HEK293 (cell line): Measurements from ENCODE around the gene IL4I1.

ENCODE experiments used
- BCL11A ChIP-seq: fragments of 450-650 bp; formaldehyde crosslinking; IDR thresholded peaks from 2 replicates; pipeline ENCODE4 v1.5.1; 2016; ENCODE audit warnings: low read depth, missing biosample characterization, missing genetic modification characterization
- BCL11B ChIP-seq: fragments of 450-650 bp; formaldehyde crosslinking; IDR thresholded peaks from 2 replicates; pipeline ENCODE4 v1.5.1; 2016; ENCODE audit warnings: low read depth, missing biosample characterization, missing genetic modification characterization
- KLF10 ChIP-seq: fragments of 450-650 bp; IDR thresholded peaks from 2 replicates; pipeline ENCODE4 v1.5.1; 2018; ENCODE audit warnings: missing biosample characterization, mild to moderate bottlenecking, missing genetic modification characterization
- KLF7 ChIP-seq: fragments of 450-650 bp; formaldehyde crosslinking; IDR thresholded peaks from 2 replicates; pipeline ENCODE4 v1.5.1; 2016; ENCODE audit warnings: missing biosample characterization, missing genetic modification characterization, borderline replicate concordance
- MZF1 ChIP-seq: fragments of 450-650 bp; formaldehyde crosslinking; IDR thresholded peaks from 2 replicates; pipeline ENCODE4 v1.5.1; 2017; ENCODE audit warnings: missing biosample characterization, missing genetic modification characterization, borderline replicate concordance
- OVOL3 ChIP-seq: fragments of 450-650 bp; formaldehyde crosslinking; IDR thresholded peaks from 2 replicates; pipeline ENCODE4 v1.5.1; 2016; ENCODE audit warnings: missing biosample characterization, missing genetic modification characterization
- SP3 ChIP-seq: fragments of 450-650 bp; formaldehyde crosslinking; IDR thresholded peaks from 2 replicates; pipeline ENCODE4 v1.5.1; 2016; ENCODE audit warnings: missing biosample characterization, missing genetic modification characterization
- ZBTB1 ChIP-seq: fragments of 450-650 bp; formaldehyde crosslinking; IDR thresholded peaks from 2 replicates; pipeline ENCODE4 v1.5.1; 2016; ENCODE audit warnings: missing biosample characterization, missing genetic modification characterization
- ZBTB20 ChIP-seq: fragments of 450-650 bp; formaldehyde crosslinking; IDR thresholded peaks from 2 replicates; pipeline ENCODE4 v1.5.1; 2016; ENCODE audit warnings: missing biosample characterization, missing genetic modification characterization
- ZBTB21 ChIP-seq: fragments of 450-650 bp; formaldehyde crosslinking; IDR thresholded peaks from 2 replicates; pipeline ENCODE4 v1.5.1; 2017; ENCODE audit warnings: missing biosample characterization, missing genetic modification characterization
- ZBTB8A ChIP-seq: fragments of 450-650 bp; formaldehyde crosslinking; IDR thresholded peaks from 2 replicates; pipeline ENCODE4 v1.5.1; 2016; ENCODE audit warnings: missing biosample characterization, missing genetic modification characterization
- ZIC2 ChIP-seq: fragments of 450-650 bp; formaldehyde crosslinking; IDR thresholded peaks from 2 replicates; pipeline ENCODE4 v1.5.1; 2016; ENCODE audit warnings: missing biosample characterization, missing genetic modification characterization
- ZNF114 ChIP-seq: fragments of 450-650 bp; formaldehyde crosslinking; IDR thresholded peaks from 2 replicates; pipeline ENCODE4 v1.5.0; 2017; ENCODE audit warnings: missing biosample characterization, missing genetic modification characterization
- ZNF121 ChIP-seq: fragments of 450-650 bp; formaldehyde crosslinking; IDR thresholded peaks from 2 replicates; pipeline ENCODE4 v1.5.1; 2016; ENCODE audit warnings: missing biosample characterization, missing genetic modification characterization
- ZNF157 ChIP-seq: fragments of 450-650 bp; formaldehyde crosslinking; IDR thresholded peaks from 2 replicates; pipeline ENCODE4 v1.5.1; 2016; ENCODE audit warnings: missing biosample characterization, missing genetic modification characterization
- ZNF221 ChIP-seq: fragments of 450-650 bp; formaldehyde crosslinking; IDR thresholded peaks from 2 replicates; pipeline ENCODE4 v1.5.1; 2017; ENCODE audit warnings: missing biosample characterization, missing genetic modification characterization, borderline replicate concordance
- ZNF23 ChIP-seq: fragments of 450-650 bp; formaldehyde crosslinking; IDR thresholded peaks from 2 replicates; pipeline ENCODE4 v1.5.1; 2016; ENCODE audit warnings: missing biosample characterization, missing genetic modification characterization, borderline replicate concordance
- ZNF292 ChIP-seq: fragments of 450-650 bp; formaldehyde crosslinking; IDR thresholded peaks from 2 replicates; pipeline ENCODE4 v1.5.1; 2016; ENCODE audit warnings: low read depth, missing biosample characterization, missing genetic modification characterization, borderline replicate concordance
- ZNF335 ChIP-seq: fragments of 450-650 bp; formaldehyde crosslinking; conservative IDR thresholded peaks from 2 replicates; pipeline ENCODE4 v1.5.1; 2016; ENCODE audit warnings: missing biosample characterization, missing genetic modification characterization
- ZNF350 ChIP-seq: fragments of 450-650 bp; formaldehyde crosslinking; IDR thresholded peaks from 2 replicates; pipeline ENCODE4 v1.5.0; 2017; ENCODE audit warnings: missing biosample characterization, mild to moderate bottlenecking, missing genetic modification characterization
- ZNF354C ChIP-seq: fragments of 450-650 bp; formaldehyde crosslinking; IDR thresholded peaks from 2 replicates; pipeline ENCODE4 v1.5.1; 2016; ENCODE audit warnings: missing biosample characterization, missing genetic modification characterization, low read depth, borderline replicate concordance
- ZNF48 ChIP-seq: fragments of 450-650 bp; formaldehyde crosslinking; IDR thresholded peaks from 2 replicates; pipeline ENCODE4 v1.5.1; 2016; ENCODE audit warnings: missing biosample characterization, missing genetic modification characterization
- ZNF548 ChIP-seq: fragments of 450-650 bp; formaldehyde crosslinking; IDR thresholded peaks from 2 replicates; pipeline ENCODE4 v1.5.1; 2016; ENCODE audit warnings: missing biosample characterization, missing genetic modification characterization
- ZNF558 ChIP-seq: fragments of 450-650 bp; formaldehyde crosslinking; IDR thresholded peaks from 2 replicates; pipeline ENCODE4 v1.5.1; 2016; ENCODE audit warnings: missing biosample characterization, missing genetic modification characterization
- ZNF596 ChIP-seq: fragments of 450-650 bp; IDR thresholded peaks from 2 replicates; pipeline ENCODE4 v1.5.0; 2018; ENCODE audit warnings: missing biosample characterization, mild to moderate bottlenecking, missing genetic modification characterization, moderate library complexity
- ZNF621 ChIP-seq: fragments of 450-650 bp; formaldehyde crosslinking; IDR thresholded peaks from 2 replicates; pipeline ENCODE4 v1.5.1; 2017; ENCODE audit warnings: missing biosample characterization, missing genetic modification characterization
- ZNF626 ChIP-seq: fragments of 450-650 bp; sonication (Bioruptor Pico); formaldehyde crosslinking; IDR thresholded peaks from 2 replicates; pipeline ENCODE4 v1.5.1; 2018; ENCODE audit warnings: missing biosample characterization, missing genetic modification characterization, inconsistent platforms
- ZNF664 ChIP-seq: fragments of 450-650 bp; formaldehyde crosslinking; IDR thresholded peaks from 2 replicates; pipeline ENCODE4 v1.5.1; 2016; ENCODE audit warnings: missing biosample characterization, missing genetic modification characterization
- ZNF768 ChIP-seq: fragments of 450-650 bp; formaldehyde crosslinking; IDR thresholded peaks from 2 replicates; pipeline ENCODE4 v1.5.1; 2018; ENCODE audit warnings: missing biosample characterization, mild to moderate bottlenecking, missing genetic modification characterization
- ZNF830 ChIP-seq: fragments of 450-650 bp; IDR thresholded peaks from 2 replicates; pipeline ENCODE4 v1.5.0; 2018; ENCODE audit warnings: missing biosample characterization, missing genetic modification characterization, low read depth, mild to moderate bottlenecking, moderate library complexity
- TF ChIP-seq, protein P1 (sequence below): fragments of 450-650 bp; formaldehyde crosslinking; IDR thresholded peaks from 2 replicates; pipeline ENCODE4 v1.5.1; 2016; ENCODE audit warnings: missing biosample characterization, missing genetic modification characterization
- TF ChIP-seq, protein P2 (sequence below): fragments of 450-650 bp; formaldehyde crosslinking; IDR thresholded peaks from 2 replicates; pipeline ENCODE4 v1.5.1; 2016; ENCODE audit warnings: missing biosample characterization, missing genetic modification characterization
- TF ChIP-seq, protein P3 (sequence below): fragments of 450-650 bp; formaldehyde crosslinking; IDR thresholded peaks from 2 replicates; pipeline ENCODE4 v1.5.1; 2016; ENCODE audit warnings: missing biosample characterization, missing genetic modification characterization
- TF ChIP-seq, protein P4 (sequence below): fragments of 450-650 bp; formaldehyde crosslinking; IDR thresholded peaks from 2 replicates; pipeline ENCODE4 v1.5.1; 2016; ENCODE audit warnings: missing biosample characterization, missing genetic modification characterization

The IL4I1 gene

DNA sequence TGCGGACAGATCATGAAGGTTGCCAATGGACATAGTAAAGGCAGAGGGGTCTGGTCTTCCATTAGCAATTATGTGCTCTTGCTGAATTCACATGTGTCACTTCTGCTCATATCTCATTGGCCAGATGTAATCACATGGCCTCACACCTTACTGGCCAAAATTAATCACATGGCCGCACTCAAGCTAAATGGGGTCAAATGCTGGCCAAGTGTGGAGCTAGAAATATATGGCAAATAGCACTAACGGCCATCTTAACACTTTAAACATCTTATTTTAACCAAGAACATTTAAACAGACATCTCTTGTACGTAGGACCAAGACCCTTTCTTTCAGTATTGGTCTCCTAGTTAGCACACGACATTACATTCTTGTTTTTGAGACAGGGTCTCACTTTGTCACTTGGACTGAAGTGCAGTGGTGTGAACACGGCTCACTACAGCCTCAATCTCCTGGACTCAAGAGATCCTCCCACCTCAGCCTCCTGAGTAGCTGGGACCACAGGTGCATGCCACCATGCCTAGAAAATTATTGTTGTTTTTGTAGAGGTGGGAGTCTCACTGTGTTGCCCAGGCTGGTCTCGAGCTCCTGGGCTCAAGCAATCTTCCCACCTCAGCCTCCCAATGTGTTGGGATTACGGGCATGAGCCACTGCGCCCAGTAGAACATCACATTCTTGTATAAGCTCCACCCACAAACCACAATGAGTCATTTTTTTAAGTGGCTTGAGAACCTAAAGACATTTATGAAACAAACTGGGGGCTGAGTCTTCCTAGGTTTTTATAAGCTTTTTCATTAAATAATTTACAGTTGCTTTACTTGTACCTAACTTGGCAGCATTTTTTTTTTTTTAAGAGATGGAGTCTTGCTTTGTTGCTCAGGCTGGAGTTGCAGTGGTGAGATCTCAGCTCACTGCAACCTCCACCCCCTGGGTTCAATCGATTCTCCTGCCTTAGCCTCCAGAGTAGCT lies 48.7 kb downstream of the IL4I1 start (continued):
- TF ChIP-seq, protein P1, sequence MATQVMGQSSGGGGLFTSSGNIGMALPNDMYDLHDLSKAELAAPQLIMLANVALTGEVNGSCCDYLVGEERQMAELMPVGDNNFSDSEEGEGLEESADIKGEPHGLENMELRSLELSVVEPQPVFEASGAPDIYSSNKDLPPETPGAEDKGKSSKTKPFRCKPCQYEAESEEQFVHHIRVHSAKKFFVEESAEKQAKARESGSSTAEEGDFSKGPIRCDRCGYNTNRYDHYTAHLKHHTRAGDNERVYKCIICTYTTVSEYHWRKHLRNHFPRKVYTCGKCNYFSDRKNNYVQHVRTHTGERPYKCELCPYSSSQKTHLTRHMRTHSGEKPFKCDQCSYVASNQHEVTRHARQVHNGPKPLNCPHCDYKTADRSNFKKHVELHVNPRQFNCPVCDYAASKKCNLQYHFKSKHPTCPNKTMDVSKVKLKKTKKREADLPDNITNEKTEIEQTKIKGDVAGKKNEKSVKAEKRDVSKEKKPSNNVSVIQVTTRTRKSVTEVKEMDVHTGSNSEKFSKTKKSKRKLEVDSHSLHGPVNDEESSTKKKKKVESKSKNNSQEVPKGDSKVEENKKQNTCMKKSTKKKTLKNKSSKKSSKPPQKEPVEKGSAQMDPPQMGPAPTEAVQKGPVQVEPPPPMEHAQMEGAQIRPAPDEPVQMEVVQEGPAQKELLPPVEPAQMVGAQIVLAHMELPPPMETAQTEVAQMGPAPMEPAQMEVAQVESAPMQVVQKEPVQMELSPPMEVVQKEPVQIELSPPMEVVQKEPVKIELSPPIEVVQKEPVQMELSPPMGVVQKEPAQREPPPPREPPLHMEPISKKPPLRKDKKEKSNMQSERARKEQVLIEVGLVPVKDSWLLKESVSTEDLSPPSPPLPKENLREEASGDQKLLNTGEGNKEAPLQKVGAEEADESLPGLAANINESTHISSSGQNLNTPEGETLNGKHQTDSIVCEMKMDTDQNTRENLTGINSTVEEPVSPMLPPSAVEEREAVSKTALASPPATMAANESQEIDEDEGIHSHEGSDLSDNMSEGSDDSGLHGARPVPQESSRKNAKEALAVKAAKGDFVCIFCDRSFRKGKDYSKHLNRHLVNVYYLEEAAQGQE (tag by site-specific recombination), result no peak
- TF ChIP-seq ZNF350 (tag by site-specific recombination) (no peak), ZNF558 (tag by site-specific recombination) (peak; percentile 47; the same call in 1 of the 2 replicates), ZNF830 (tag by site-specific recombination) (no peak), ZNF626 (tag by site-specific recombination) (no peak), KLF7 (no peak), ZIC2 (tag by site-specific recombination) (no peak), ZNF664 (tag by site-specific recombination) (no peak), ZNF621 (tag by site-specific recombination) (no peak), KLF10 (tag by site-specific recombination) (no peak), ZNF354C (no peak), ZBTB21 (tag by site-specific recombination) (no peak), ZNF157 (tag by site-specific recombination) (no peak), ZNF221 (no peak), OVOL3 (tag by site-specific recombination) (no peak), ZNF48 (tag by site-specific recombination) (no peak), ZBTB20 (tag by site-specific recombination) (no peak), ZNF596 (no peak), ZNF768 (tag by site-specific recombination) (no peak), BCL11A (tag by site-specific recombination) (no peak), ZNF292 (tag by site-specific recombination) (no peak), ZNF121 (tag by site-specific recombination) (peak; percentile 73; the same call in 1 of the 2 replicates), BCL11B (tag by site-specific recombination) (no peak), ZNF335 (tag by site-specific recombination) (peak; percentile 23; the same call in 1 of the 2 replicates), ZBTB8A (peak; percentile 77), SP3 (peak; percentile 50), ZNF23 (tag by site-specific recombination) (no peak), ZNF548 (tag by site-specific recombination) (no peak), ZBTB1 (tag by site-specific recombination) (no peak), MZF1 (tag by site-specific recombination) (no peak), ZNF114 (tag by site-specific recombination) (no peak)
- TF ChIP-seq, protein P2, sequence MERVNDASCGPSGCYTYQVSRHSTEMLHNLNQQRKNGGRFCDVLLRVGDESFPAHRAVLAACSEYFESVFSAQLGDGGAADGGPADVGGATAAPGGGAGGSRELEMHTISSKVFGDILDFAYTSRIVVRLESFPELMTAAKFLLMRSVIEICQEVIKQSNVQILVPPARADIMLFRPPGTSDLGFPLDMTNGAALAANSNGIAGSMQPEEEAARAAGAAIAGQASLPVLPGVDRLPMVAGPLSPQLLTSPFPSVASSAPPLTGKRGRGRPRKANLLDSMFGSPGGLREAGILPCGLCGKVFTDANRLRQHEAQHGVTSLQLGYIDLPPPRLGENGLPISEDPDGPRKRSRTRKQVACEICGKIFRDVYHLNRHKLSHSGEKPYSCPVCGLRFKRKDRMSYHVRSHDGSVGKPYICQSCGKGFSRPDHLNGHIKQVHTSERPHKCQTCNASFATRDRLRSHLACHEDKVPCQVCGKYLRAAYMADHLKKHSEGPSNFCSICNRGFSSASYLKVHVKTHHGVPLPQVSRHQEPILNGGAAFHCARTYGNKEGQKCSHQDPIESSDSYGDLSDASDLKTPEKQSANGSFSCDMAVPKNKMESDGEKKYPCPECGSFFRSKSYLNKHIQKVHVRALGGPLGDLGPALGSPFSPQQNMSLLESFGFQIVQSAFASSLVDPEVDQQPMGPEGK (tag by site-specific recombination), result peak; percentile 43; the same call in 1 of the 2 replicates
- TF ChIP-seq, protein P3, sequence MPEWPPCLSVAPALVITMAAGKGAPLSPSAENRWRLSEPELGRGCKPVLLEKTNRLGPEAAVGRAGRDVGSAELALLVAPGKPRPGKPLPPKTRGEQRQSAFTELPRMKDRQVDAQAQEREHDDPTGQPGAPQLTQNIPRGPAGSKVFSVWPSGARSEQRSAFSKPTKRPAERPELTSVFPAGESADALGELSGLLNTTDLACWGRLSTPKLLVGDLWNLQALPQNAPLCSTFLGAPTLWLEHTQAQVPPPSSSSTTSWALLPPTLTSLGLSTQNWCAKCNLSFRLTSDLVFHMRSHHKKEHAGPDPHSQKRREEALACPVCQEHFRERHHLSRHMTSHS (tag by site-specific recombination), result no peak
- TF ChIP-seq, protein P4, sequence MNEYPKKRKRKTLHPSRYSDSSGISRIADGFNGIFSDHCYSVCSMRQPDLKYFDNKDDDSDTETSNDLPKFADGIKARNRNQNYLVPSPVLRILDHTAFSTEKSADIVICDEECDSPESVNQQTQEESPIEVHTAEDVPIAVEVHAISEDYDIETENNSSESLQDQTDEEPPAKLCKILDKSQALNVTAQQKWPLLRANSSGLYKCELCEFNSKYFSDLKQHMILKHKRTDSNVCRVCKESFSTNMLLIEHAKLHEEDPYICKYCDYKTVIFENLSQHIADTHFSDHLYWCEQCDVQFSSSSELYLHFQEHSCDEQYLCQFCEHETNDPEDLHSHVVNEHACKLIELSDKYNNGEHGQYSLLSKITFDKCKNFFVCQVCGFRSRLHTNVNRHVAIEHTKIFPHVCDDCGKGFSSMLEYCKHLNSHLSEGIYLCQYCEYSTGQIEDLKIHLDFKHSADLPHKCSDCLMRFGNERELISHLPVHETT, result no peak
